PFSK-1 (cell line): Measurements from ENCODE around the gene ATP5MG.

Experiments
- FOXP2 ChIP-seq: optimal IDR thresholded peaks from 2 replicates; pipeline ENCODE3; 2011; ENCODE audit warnings: borderline replicate concordance, control low read depth, inconsistent platforms; ENCODE audit not compliant: insufficient read depth; ENCODE audit errors: extremely low read length, extremely low read depth
- POLR2AphosphoS5 ChIP-seq: IDR thresholded peaks from 2 replicates; pipeline ENCODE4 v1.6.1; 2012; ENCODE audit warnings: low read depth, mild to moderate bottlenecking, control low read depth, low read length, moderate library complexity
- SIN3A ChIP-seq: IDR thresholded peaks from 2 replicates; pipeline ENCODE4 v1.6.1; 2012; ENCODE audit warnings: mild to moderate bottlenecking, low read length, moderate library complexity, borderline replicate concordance; ENCODE audit not compliant: insufficient read depth
- TAF1 ChIP-seq: IDR thresholded peaks from 2 replicates; pipeline ENCODE4 v1.6.1; 2012; ENCODE audit warnings: low read length, control low read depth, borderline replicate concordance; ENCODE audit not compliant: insufficient read depth
- TF ChIP-seq, protein P1 (sequence below), 2 experiments: IDR thresholded peaks; 2 replicates each; pipeline versions ENCODE4 v1.6.1 to v1.8.0; 2011 to 2012; ENCODE audit warnings: low read depth in 2 of 2, low read length in 2 of 2, control low read depth in 1 of 2, inconsistent platforms in 1 of 2, mild to moderate bottlenecking in 1 of 2, moderate library complexity in 1 of 2; ENCODE audit not compliant: insufficient read depth in 1 of 2

Gene ATP5MG

DNA sequence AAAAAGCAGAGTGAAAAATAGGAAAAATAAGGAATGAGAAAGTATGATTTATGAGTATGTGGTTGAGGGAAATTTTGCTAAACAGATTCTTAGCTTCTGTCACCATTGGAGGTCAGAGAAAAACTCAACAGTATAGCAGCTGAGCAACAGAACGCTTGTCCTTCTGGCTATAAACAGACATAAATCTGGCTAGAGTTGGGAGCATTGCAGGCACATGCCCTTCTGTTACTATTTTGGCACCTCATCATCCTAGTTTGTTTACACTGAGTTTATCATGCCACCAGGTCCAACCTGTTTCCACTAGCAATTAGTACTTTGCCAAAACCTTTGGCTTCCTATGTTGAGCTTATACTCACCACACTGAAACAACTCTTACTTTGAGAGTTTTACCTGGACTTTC lies 35.1 kb upstream of the ATP5MG start:
- no peak for TF ChIP-seq FOXP2
- no peak for TF ChIP-seq TAF1
- TF ChIP-seq, protein P1, sequence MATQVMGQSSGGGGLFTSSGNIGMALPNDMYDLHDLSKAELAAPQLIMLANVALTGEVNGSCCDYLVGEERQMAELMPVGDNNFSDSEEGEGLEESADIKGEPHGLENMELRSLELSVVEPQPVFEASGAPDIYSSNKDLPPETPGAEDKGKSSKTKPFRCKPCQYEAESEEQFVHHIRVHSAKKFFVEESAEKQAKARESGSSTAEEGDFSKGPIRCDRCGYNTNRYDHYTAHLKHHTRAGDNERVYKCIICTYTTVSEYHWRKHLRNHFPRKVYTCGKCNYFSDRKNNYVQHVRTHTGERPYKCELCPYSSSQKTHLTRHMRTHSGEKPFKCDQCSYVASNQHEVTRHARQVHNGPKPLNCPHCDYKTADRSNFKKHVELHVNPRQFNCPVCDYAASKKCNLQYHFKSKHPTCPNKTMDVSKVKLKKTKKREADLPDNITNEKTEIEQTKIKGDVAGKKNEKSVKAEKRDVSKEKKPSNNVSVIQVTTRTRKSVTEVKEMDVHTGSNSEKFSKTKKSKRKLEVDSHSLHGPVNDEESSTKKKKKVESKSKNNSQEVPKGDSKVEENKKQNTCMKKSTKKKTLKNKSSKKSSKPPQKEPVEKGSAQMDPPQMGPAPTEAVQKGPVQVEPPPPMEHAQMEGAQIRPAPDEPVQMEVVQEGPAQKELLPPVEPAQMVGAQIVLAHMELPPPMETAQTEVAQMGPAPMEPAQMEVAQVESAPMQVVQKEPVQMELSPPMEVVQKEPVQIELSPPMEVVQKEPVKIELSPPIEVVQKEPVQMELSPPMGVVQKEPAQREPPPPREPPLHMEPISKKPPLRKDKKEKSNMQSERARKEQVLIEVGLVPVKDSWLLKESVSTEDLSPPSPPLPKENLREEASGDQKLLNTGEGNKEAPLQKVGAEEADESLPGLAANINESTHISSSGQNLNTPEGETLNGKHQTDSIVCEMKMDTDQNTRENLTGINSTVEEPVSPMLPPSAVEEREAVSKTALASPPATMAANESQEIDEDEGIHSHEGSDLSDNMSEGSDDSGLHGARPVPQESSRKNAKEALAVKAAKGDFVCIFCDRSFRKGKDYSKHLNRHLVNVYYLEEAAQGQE (IDR thresholded peaks at IDR 0.05; ENCODE audit: insufficient read depth in 1 of 2, low read depth in 2 of 2, low read length in 2 of 2), result no peak
- no peak for TF ChIP-seq POLR2AphosphoS5
- no peak for TF ChIP-seq SIN3A

DNA sequence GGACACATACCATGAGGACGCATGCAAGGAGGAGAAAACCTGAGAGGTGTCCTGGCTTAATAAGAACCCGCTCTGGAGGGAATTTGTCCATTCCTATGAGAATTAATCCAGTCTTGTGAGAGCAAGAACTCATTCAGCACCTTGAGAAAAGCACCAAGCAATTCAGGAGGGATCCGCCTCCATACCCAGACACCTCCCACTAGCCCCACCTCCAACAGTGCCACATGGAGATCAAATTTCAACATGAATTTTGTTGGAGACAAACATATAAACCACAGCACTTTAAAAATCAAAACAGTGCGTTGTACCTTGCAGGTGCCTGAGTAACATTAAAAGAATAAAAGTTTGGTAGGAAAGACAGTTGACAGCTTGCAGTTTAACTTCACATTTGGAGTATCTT lies 30.6 kb upstream of the ATP5MG start:
- TF ChIP-seq FOXP2, result no peak
- no peak for TF ChIP-seq POLR2AphosphoS5
- no peak for TF ChIP-seq TAF1
- TF ChIP-seq, protein P1 (IDR thresholded peaks at IDR 0.05; ENCODE audit: insufficient read depth in 1 of 2, low read depth in 2 of 2, low read length in 2 of 2), result no peak
- TF ChIP-seq SIN3A, result no peak

DNA sequence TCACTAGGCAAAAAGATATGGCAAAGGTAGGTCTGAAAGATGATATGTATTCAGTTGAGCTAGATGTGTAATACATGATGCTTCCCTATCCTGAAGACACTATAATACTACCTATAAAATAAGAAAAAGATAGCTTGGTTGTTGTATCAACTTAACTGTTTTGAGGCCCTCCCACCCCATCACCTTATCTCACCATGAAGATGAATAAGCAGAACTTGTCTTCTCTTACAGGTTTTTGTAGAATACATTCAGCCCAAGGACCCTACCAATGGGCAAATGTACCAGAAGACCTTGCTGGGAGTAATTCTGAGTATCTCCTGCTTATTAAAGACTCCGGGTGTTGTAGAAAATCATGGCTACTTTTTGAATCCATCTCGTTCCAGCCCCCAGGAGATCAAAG lies 28.1 kb upstream of the ATP5MG start:
- TF ChIP-seq TAF1 (no peak), FOXP2 (no peak), POLR2AphosphoS5 (no peak), SIN3A (no peak)
- TF ChIP-seq, protein P1 (IDR thresholded peaks at IDR 0.05; ENCODE audit: insufficient read depth in 1 of 2, low read depth in 2 of 2, low read length in 2 of 2), result no peak

DNA sequence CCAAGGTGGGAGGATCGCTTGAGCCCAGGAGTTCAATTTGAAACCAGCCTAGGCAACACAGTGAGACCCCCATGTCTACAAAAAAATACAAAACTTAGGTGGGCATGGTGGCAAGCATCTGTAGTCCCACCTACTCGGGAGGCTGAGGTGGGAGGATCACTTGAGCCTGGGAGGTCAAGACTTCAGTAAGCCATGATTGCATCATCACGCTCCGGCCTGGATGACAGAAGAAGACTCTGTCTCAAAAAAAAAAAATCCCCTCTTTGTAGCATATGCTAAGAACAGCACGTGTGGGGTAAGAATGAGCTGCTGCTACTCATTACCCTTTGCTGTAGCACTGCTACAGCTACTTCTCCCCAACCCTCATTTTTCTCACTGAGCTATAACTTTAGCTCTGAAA lies 27.5 kb upstream of the ATP5MG start:
- no peak for TF ChIP-seq POLR2AphosphoS5
- no peak for TF ChIP-seq FOXP2
- TF ChIP-seq, protein P1 (IDR thresholded peaks at IDR 0.05; ENCODE audit: insufficient read depth in 1 of 2, low read depth in 2 of 2, low read length in 2 of 2), result no peak
- no peak for TF ChIP-seq TAF1
- TF ChIP-seq SIN3A, result no peak

DNA sequence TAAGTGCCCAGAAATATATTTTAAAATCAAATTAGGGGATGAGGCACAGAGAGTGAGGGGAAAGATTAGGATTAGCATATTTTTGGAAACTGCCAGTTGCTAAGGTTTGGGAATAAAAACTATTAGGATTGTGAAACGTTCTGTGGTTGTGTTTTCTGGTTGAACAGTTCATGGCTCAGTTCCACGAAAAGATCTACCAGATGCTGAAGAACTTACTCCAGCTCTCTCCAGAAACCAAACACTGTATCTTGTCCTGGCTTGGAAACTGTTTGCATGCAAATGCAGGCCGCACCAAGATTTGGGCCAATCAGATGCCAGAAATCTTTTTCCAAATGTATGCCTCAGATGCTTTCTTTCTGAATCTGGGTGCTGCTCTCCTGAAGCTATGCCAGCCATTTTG lies 26.7 kb upstream of the ATP5MG start:
- no peak for TF ChIP-seq POLR2AphosphoS5
- no peak for TF ChIP-seq TAF1
- TF ChIP-seq, protein P1 (IDR thresholded peaks at IDR 0.05; ENCODE audit: insufficient read depth in 1 of 2, low read depth in 2 of 2, low read length in 2 of 2), result no peak
- no peak for TF ChIP-seq SIN3A
- no peak for TF ChIP-seq FOXP2
